GM19193 (cell line): ENCODE data around the gene BIVM.

ENCODE experiments used
- POLR2A ChIP-seq: IDR thresholded peaks from 4 replicates; pipeline ENCODE4 v1.6.1; 2011; ENCODE audit not compliant: insufficient read depth, insufficient read length; ENCODE audit errors: extremely low read depth

BIVM gene

GRCh38 chr13:102779436-102780159, 19.3 kb upstream of the BIVM start:
- no peak for TF ChIP-seq POLR2A

GRCh38 chr13:102781591-102781990, 17.3 kb upstream of the BIVM start:
- no peak for TF ChIP-seq POLR2A

GRCh38 chr13:102784483-102784882, 14.4 kb upstream of the BIVM start:
- no peak for TF ChIP-seq POLR2A

GRCh38 chr13:102788683-102789082, 10.2 kb upstream of the BIVM start:
- no peak for TF ChIP-seq POLR2A

- no peak for TF ChIP-seq POLR2A
Measured at GRCh38 chr13:102792396-102792795, 6.5 kb upstream of the BIVM start.

GRCh38 chr13:102793611-102794355, 5.1 kb upstream of the BIVM start:
- no peak for TF ChIP-seq POLR2A

- TF ChIP-seq POLR2A, result no peak
Measured at GRCh38 chr13:102799426-102800144, 666 bp downstream of the BIVM start.

- TF ChIP-seq POLR2A, result peak; percentile 69
Measured at GRCh38 chr13:102800145-102801041, 1.5 kb downstream of the BIVM start.

GRCh38 chr13:102805680-102806079, 6.8 kb downstream of the BIVM start:
- TF ChIP-seq POLR2A, result no peak

- TF ChIP-seq POLR2A, result no peak
Measured at GRCh38 chr13:102807699-102808098, 8.8 kb downstream of the BIVM start.

- TF ChIP-seq POLR2A, result no peak
Measured at GRCh38 chr13:102812611-102813287, 13.8 kb downstream of the BIVM start.

- TF ChIP-seq POLR2A, result no peak
Measured at GRCh38 chr13:102814025-102814607, 15.2 kb downstream of the BIVM start.

GRCh38 chr13:102814793-102815192, 15.9 kb downstream of the BIVM start:
- TF ChIP-seq POLR2A, result no peak

GRCh38 chr13:102815788-102816187, 16.9 kb downstream of the BIVM start:
- TF ChIP-seq POLR2A, result no peak
